Right cardiac atrium (tissue), 5 donors: ENCODE measurements around the gene SPRY2. TPM values are rescaled to one million over a fixed set of nuclear protein-coding genes. Genes with fewer than 3 reads are reported as not detected.
A peak's percentile ranks its signal among the peaks of the same experiment; 100 is the strongest.

Experiments
- ATAC-seq, 2 donors: fragments of 200-7000 bp; cut with Tn5 transposase; one replicate each; pipeline versions ENCODE4 v1.8.0 to v1.9.1; 2020; ENCODE audit warnings: moderate library complexity in 2 of 2, mild to moderate bottlenecking in 1 of 2
- DNase-seq, 3 donors: peaks; one replicate each; pipeline ENCODE4 v3.0.0-alpha.2; 2020
- H3K27ac ChIP-seq: one replicate; pipeline ENCODE4 v1.5.1; 2013; ENCODE audit warnings: mild to moderate bottlenecking, low read length, control low read depth, moderate library complexity
- H3K27me3 ChIP-seq: one replicate; pipeline ENCODE4 v1.6.1; 2013; ENCODE audit not compliant: control insufficient read depth, insufficient read depth
- H3K4me1 ChIP-seq: one replicate; pipeline ENCODE4 v1.6.1; 2013; ENCODE audit warnings: low read length; ENCODE audit not compliant: control insufficient read depth, insufficient read depth
- H3K4me3 ChIP-seq: one replicate; pipeline ENCODE4 v1.5.1; 2013; ENCODE audit warnings: low read length, control low read depth
- H3K9me3 ChIP-seq: one replicate; pipeline ENCODE4 v1.6.1; 2013; ENCODE audit warnings: low read length; ENCODE audit not compliant: control insufficient read depth
- WGBS: extraction: QIAGEN DNeasy Blood & Tissue Kit; methylation state at CpG from one replicate; pipeline ENCODE4 v1.1.7; 2013; 5-methylcytosine and 5-hydroxymethylcytosine counted together
- intact Hi-C, 4 donors: fragments of 100-400 bp; cut with DNase I; formaldehyde crosslinking; loops; one replicate each; pipeline versions ENCODE4 v1.11.0 to v1.14.0; 2022 to 2023
- polyA plus RNA-seq: library from polyadenylated mRNA; stranded (reverse); fragments of 200-250 nt; gene quantifications from one replicate; pipeline ENCODE4 v1.2.3, GENCODE V29; 2013
- total RNA-seq, 4 donors: library from RNA; stranded (reverse); fragmentation: NEBNext Ultra II Directional; extraction: Animal tissue kit (Norgen Biotek cat#: 25700); gene quantifications; one replicate each; pipeline ENCODE4 v1.2.1, GENCODE V29; 2021
- donor health status: healthy with polysubstance abuse.
- donor health status: DM: no; HTN: yes; CAD: no.
- donor health status: DM: no; HTN: no; CAD: no.
- donor health status: DM: no; HTN: yes; CAD: no; lungs with severe emphysema.
- donor health status: DM: yes; HTN: yes; CAD: no.

The SPRY2 gene
- total and polyA plus RNA-seq, 5 donors: 23.2 to 37.7 (median 35.2) TPM

- 76% methylated on average over 7 of the region's 7 CpGs for WGBS
- H3K9me3 ChIP-seq: no peaks in the 10 kb centered on the region
- DNase-seq (peak in 2 of 3 donors; percentile 50 to 60), ATAC-seq (no peak)
- no peaks in the 10 kb centered on the region for H3K27me3 ChIP-seq
- intact Hi-C loops: no loop called here
- H3K4me1 ChIP-seq: no peaks in the 10 kb centered on the region
- no peak overlapping the region for H3K27ac ChIP-seq
- no peak overlapping the region for H3K4me3 ChIP-seq
Measured at GRCh38 chr13:80296638-80297037, 44.3 kb downstream of the SPRY2 start.

DNA sequence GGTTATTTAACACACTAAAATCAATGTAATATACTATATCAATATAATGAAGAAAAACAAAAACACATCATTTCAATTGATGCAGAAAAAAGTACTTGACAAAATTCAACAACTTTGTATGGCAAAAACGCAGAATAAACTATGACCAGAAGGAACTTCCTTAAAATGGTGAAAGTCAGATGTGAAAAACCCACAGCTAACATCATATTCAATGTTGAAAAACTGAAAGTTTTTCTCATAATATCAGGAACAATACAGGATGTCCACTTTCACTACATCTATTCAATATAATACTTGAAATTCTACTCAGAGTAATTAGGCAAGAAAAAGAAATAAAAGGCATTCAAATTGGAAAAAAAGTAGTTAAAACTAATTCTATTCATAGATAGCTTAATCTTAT, 50.3 kb downstream of the SPRY2 start:
- no peaks in the 10 kb centered on the region for H3K27me3 ChIP-seq
- ATAC-seq (no peak), DNase-seq (no peak)
- H3K4me3 ChIP-seq: no peak overlapping the region
- no peak overlapping the region for H3K27ac ChIP-seq
- 88% methylated on average over 1 of the region's 1 CpG for WGBS
- intact Hi-C loops: no loop called here
- no peaks in the 10 kb centered on the region for H3K4me1 ChIP-seq
- H3K9me3 ChIP-seq: no peaks in the 10 kb centered on the region
